ENCODE measurements around the gene PPP2R2D.

GRCh38 chr10:131869344-131869743 is 31.5 kb upstream of the PPP2R2D start:
- TF ChIP-seq EP300 (IDR thresholded peaks at IDR 0.05; ENCODE audit: low read depth) (no peak), CTCF (IDR thresholded peaks at IDR 0.05) (no peak), POLR2AphosphoS5 (IDR thresholded peaks at IDR 0.05) (no peak)

Data from transverse colon (tissue), 4 donors.